GM12878 (cell line): ENCODE results near the gene HOXB3. TPM values are rescaled to one million over a fixed set of nuclear protein-coding genes. Genes with fewer than 3 reads are reported as not detected.

Experiments used
- ATAC-seq: fragments of 200-7000 bp; cut with Tn5 transposase; 3 replicates; pipeline ENCODE4 v1.9.1; 2020; ENCODE audit warnings: mild to moderate bottlenecking, moderate library complexity
- BruUV-seq: library from RNA; stranded (reverse); fragments of 400-500 nt; replicated peaks from 2 replicates; lab custom pipeline; 2021; lab: Mats Ljungman, UMichigan
- CTCF ChIA-PET: fragments of 300-600 bp; sonication (Branson Sonifier 250); formaldehyde crosslinking; extraction: SDS; loops from one replicate; lab custom pipeline; 2021; ENCODE audit warnings: inconsistent platforms; lab: Yijun Ruan, JAX
- POLR2A ChIA-PET: fragments of 350-600 bp; formaldehyde crosslinking; extraction: SDS; loops from one replicate; lab custom pipeline; 2021; ENCODE audit warnings: inconsistent platforms; lab: Charles Lee
- RAD21 ChIA-PET: fragments of 300-600 bp; sonication (Branson Sonifier 250); formaldehyde crosslinking; loops from one replicate; lab custom pipeline; 2023; ENCODE audit warnings: antibody characterized with exemption; ENCODE audit not compliant: unreplicated experiment; lab: Charles Lee
- SMC1A ChIA-PET: fragments of 300-600 bp; sonication (Branson Sonifier 250); formaldehyde crosslinking; loops from one replicate; lab custom pipeline; 2023; ENCODE audit not compliant: unreplicated experiment, uncharacterized antibody; lab: Charles Lee
- DNase-seq: peaks from one replicate; pipeline ENCODE4 v3.0.0-alpha.2; 2011; ENCODE audit warnings: low read depth, low spot score
- FAIRE-seq: peaks from 3 replicates; lab custom pipeline; 2011; peaks lifted over from hg19 to GRCh38; lab: Jason Lieb, UNC
- H2AFZ ChIP-seq: 2 replicates; pipeline ENCODE4 v1.6.0; 2011; ENCODE audit warnings: low read depth, low read length, control low read depth; ENCODE audit not compliant: control insufficient read depth
- H3K27ac ChIP-seq: 2 replicates; pipeline ENCODE4 v1.5.1; 2011; ENCODE audit warnings: control low read depth; ENCODE audit not compliant: control insufficient read depth, insufficient read depth
- H3K27me3 ChIP-seq, 2 experiments: replicated peaks in 1 of 2; 2 replicates each; pipeline versions ENCODE4 v1.6.0 to v1.6.1; 2011; ENCODE audit warnings: low read length in 1 of 2; ENCODE audit not compliant: control insufficient read depth in 2 of 2, insufficient read depth in 2 of 2
- H3K36me3 ChIP-seq, 2 experiments: 2 replicates each; pipeline ENCODE4 v1.5.1; 2011; ENCODE audit warnings: low read length in 1 of 2; ENCODE audit not compliant: control insufficient read depth in 2 of 2, insufficient read depth in 2 of 2
- H3K4me1 ChIP-seq: 2 replicates; pipeline ENCODE4 v1.6.1; 2011; ENCODE audit warnings: mild to moderate bottlenecking, low read length, moderate library complexity, mixed read lengths; ENCODE audit not compliant: control insufficient read depth, insufficient read depth
- H3K4me2 ChIP-seq: 2 replicates; pipeline ENCODE4 v1.6.0; 2011; ENCODE audit warnings: control low read depth; ENCODE audit not compliant: control insufficient read depth, insufficient read depth
- H3K4me3 ChIP-seq: fragments of 200-600 bp; sonication (generic); 2 replicates; pipeline ENCODE4 v1.5.1; 2016
- H3K79me2 ChIP-seq: 2 replicates; pipeline ENCODE4 v1.6.0; 2011; ENCODE audit warnings: low read length; ENCODE audit not compliant: control insufficient read depth, insufficient read depth
- H3K9ac ChIP-seq: 2 replicates; pipeline ENCODE4 v1.8.0; 2011; ENCODE audit warnings: low read length, control low read depth, mixed read lengths; ENCODE audit not compliant: control insufficient read depth, insufficient read depth
- H3K9me3 ChIP-seq: replicated peaks from 3 replicates; pipeline ENCODE4 v1.5.1; 2011; ENCODE audit warnings: mild to moderate bottlenecking, low read length; ENCODE audit not compliant: control insufficient read depth, insufficient read depth
- H4K20me1 ChIP-seq: 2 replicates; pipeline ENCODE4 v1.6.0; 2011; ENCODE audit not compliant: control insufficient read depth, insufficient read depth
- CUX1 ChIP-seq: IDR thresholded peaks from 2 replicates; pipeline ENCODE4 v1.6.1; 2012; ENCODE audit warnings: improper control_type of control experiment, low read depth, low read length; ENCODE audit not compliant: insufficient replicate concordance
- EP300 ChIP-seq, 2 experiments: fragments of 150-350 bp in 1 of 2; IDR thresholded peaks; 2 replicates each; pipeline ENCODE4 v1.6.1; 2011 to 2012; ENCODE audit warnings: low read depth in 2 of 2, low read length in 2 of 2, borderline replicate concordance in 1 of 2, improper control_type of control experiment in 1 of 2, inconsistent platforms in 1 of 2; ENCODE audit not compliant: control insufficient read depth in 1 of 2
- KLF5 ChIP-seq: fragments of 450-650 bp; IDR thresholded peaks from 2 replicates; pipeline ENCODE4 v1.6.1; 2014; ENCODE audit warnings: mild to moderate bottlenecking; ENCODE audit not compliant: partially characterized antibody
- MXI1 ChIP-seq: fragments of 150-350 bp; IDR thresholded peaks from 2 replicates; pipeline ENCODE4 v1.6.1; 2011; ENCODE audit warnings: low read depth, mild to moderate bottlenecking, inconsistent platforms, low read length, improper control_type of control experiment
- NFXL1 ChIP-seq: fragments of 450-650 bp; IDR thresholded peaks from 2 replicates; pipeline ENCODE4 v1.6.1; 2017; ENCODE audit warnings: antibody characterized with exemption, mild to moderate bottlenecking, borderline replicate concordance
- SRF ChIP-seq, 2 experiments: IDR thresholded peaks; 2 replicates each; pipeline ENCODE4 v1.6.1; 2011; ENCODE audit warnings: low read depth in 2 of 2, low read length in 2 of 2, mild to moderate bottlenecking in 1 of 2, moderate library complexity in 1 of 2
- WGBS: methylation state at CpG from one replicate; pipeline ENCODE4 v1.1.6; 2016; ENCODE audit warnings: low lambda C conversion rate; ENCODE audit not compliant: insufficient replicate concordance, insufficient coverage; ENCODE audit errors: missing lambda C conversion rate; 5-methylcytosine and 5-hydroxymethylcytosine counted together
- in situ Hi-C: fragments of 300-500 bp; cut with MboI; formaldehyde crosslinking; loops from 9 replicates; pipeline ENCODE4 v1.14.3; 2018; ENCODE audit warnings: mixed read lengths
- intact Hi-C: fragments of 100-400 bp; cut with micrococcal nuclease; formaldehyde crosslinking; loops from one replicate; pipeline ENCODE4 v1.14.2; 2022; ENCODE audit not compliant: unreplicated experiment
- polyA plus RNA-seq, 11 experiments: library from polyadenylated mRNA; depleted of rRNA in 4 of 11; unstranded in 6 of 11; stranded (reverse) in 5 of 11; fragments of >200 nt; fragmentation: Nextera tagmentation in 4 of 11; fragmentation: Illumina TruSeq in 1 of 11; extraction: Ambion mirVana in 4 of 11; extraction: Trizol in 1 of 11; gene quantifications; 1 replicate in 1 of 11; 2 replicates in 10 of 11; pipeline versions ENCODE4 v1.2.1 to v1.2.3, GENCODE V29; 2011 to 2016; ENCODE audit warnings: inconsistent platforms in 2 of 11, missing spikeins in 2 of 11, low read depth in 1 of 11
- total RNA-seq, 4 experiments: library from RNA; depleted of rRNA in 3 of 4; stranded (reverse); fragments of >200 nt in 3 of 4; fragmentation: Illumina TruSeq in 1 of 4; extraction: Trizol in 1 of 4; gene quantifications; 2 replicates each; pipeline versions ENCODE4 v1.2.1 to v1.2.3, GENCODE V29; 2013 to 2021
- TF ChIP-seq, protein P1 (sequence below): IDR thresholded peaks from 2 replicates; pipeline ENCODE4 v1.6.1; 2012; ENCODE audit warnings: low read length, inconsistent platforms
- TF ChIP-seq, protein P2 (sequence below): IDR thresholded peaks from 2 replicates; pipeline ENCODE4 v1.6.1; 2011; ENCODE audit warnings: borderline replicate concordance, low read depth, mild to moderate bottlenecking, moderate library complexity, low read length; ENCODE audit not compliant: insufficient read depth, poor library complexity, severe bottlenecking

Gene HOXB3
- total and polyA plus RNA-seq, 10 of the 15 experiments (the other 5 are each of a cell fraction or from before 2014, with no cell fraction given) = 0.19 to 7.7 (median 2.9) TPM

DNA sequence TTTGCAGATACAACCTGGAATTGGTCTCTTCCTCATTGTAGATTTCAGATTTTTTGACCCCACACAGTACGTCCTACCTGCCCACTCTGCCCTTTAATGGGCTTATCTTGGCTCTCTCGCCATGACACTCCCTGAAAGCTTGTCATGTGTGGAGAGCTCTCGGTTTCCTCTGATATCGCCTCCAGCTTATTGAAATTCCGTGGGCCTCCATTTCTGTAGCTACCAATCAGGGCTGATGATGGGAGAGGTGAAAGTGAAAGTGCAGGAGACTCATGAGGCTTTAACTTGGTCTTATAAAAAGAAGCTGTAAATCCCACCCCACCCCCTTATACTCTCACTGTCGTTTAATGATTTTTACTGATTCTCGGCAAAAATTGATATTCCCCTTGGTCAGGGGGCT, 76.9 kb downstream of the HOXB3 start (continued):
- TF ChIP-seq SRF (IDR thresholded peaks at IDR 0.05; ENCODE audit: low read depth in 2 of 2, low read length in 2 of 2) = 0 out of 4 replicates have a peak, but pooled peaks of 1 of the 2 experiments have one; percentile 16
- no peak for TF ChIP-seq MXI1

DNA sequence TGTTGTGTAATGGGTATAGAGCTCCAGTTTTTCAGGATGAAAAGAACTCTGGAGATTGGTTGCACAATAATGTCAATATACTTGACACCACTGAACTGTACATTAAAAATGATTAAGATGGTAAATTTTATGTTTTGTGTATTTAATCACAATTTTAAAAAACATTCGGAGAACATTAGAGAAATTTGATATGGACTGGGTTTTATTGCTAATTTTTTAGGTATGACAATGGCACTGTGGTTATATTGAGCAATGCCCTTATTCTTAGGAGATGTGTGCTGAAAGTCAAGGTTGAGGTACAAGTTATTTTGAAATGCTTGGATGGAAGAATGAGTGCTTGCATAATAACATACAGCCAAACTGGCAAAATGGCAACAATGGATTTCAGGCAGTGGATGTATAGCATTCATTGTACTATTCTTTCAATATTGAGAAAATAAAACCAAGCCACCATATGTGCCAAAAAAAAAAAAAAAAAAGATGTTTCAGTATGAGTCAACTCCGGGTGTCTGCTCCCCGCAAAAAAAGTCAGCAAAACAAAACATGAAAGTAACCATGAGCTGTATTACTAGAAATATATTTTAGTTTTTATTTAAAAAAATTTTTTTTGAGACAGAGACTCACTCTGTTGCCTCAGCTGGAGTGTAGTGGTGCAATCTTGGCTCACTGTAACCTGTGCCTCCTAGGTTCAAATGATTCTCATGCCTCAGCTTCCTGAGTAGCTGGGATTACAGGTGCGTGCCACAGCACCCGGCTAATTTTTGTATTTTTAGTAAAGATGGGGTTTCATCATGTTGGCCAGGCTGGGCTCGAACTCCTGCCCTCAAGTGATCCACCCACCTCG, 79.1 kb downstream of the HOXB3 start:
- 5% methylated on average over 7 of the region's 7 CpGs for WGBS
- Histone ChIP-seq H3K4me3 (peak overlapping the region; percentile 38; the same call in 1 of the 2 replicates), H3K27ac (peak overlapping the region; percentile 72), H4K20me1 (no peaks in the 10 kb centered on the region), H3K4me1 (peaks cover 53% of the 10 kb centered on the region), H2AFZ (no peak overlapping the region), H3K79me2 (no peaks in the 10 kb centered on the region), H3K27me3 (no peaks in the 10 kb centered on the region), H3K9ac (peak overlapping the region; percentile 45), H3K9me3 (no peaks in the 10 kb centered on the region), H3K4me2 (peak overlapping the region; percentile 46), H3K36me3 (no peaks in the 10 kb centered on the region)
- ChIA-PET CTCF (interaction anchor here (0.7 to 2.1 kb wide), 9 partner anchors 10 to 248 kb away, joined by 3 to 7 read pairs (median 3); no protein-coding TSS in a partner anchor), POLR2A (interaction anchor here (0.6 to 1.7 kb wide), 12 partner anchors 14 to 1544 kb away, joined by 3 to 8 read pairs (median 4); partner anchors contain the start of gene PNPO), SMC1A (interaction anchor here (0.6 to 2.1 kb wide), 15 partner anchors 10 to 202 kb away, joined by 3 to 9 read pairs (median 4); partner anchors contain the start of gene HOXB5), RAD21 (interaction anchor here (0.6 to 1.7 kb wide), 10 partner anchors 10 to 361 kb away, joined by 3 to 9 read pairs (median 4); no protein-coding TSS in a partner anchor)
- intact Hi-C loops = loop anchor here (2.0 kb wide), 1 partner anchor 32 kb away; no protein-coding TSS in a partner anchor
- in situ Hi-C loops = no loop called here
- no TSS peak for BruUV-seq
- DNase-seq = peak; percentile 73
- FAIRE-seq = peak; percentile 70
- peak; percentile 73 for ATAC-seq
- TF ChIP-seq, protein P1, sequence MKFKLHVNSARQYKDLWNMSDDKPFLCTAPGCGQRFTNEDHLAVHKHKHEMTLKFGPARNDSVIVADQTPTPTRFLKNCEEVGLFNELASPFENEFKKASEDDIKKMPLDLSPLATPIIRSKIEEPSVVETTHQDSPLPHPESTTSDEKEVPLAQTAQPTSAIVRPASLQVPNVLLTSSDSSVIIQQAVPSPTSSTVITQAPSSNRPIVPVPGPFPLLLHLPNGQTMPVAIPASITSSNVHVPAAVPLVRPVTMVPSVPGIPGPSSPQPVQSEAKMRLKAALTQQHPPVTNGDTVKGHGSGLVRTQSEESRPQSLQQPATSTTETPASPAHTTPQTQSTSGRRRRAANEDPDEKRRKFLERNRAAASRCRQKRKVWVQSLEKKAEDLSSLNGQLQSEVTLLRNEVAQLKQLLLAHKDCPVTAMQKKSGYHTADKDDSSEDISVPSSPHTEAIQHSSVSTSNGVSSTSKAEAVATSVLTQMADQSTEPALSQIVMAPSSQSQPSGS = peak; percentile 81
- TF ChIP-seq, protein P2, sequence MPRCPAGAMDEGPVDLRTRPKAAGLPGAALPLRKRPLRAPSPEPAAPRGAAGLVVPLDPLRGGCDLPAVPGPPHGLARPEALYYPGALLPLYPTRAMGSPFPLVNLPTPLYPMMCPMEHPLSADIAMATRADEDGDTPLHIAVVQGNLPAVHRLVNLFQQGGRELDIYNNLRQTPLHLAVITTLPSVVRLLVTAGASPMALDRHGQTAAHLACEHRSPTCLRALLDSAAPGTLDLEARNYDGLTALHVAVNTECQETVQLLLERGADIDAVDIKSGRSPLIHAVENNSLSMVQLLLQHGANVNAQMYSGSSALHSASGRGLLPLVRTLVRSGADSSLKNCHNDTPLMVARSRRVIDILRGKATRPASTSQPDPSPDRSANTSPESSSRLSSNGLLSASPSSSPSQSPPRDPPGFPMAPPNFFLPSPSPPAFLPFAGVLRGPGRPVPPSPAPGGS = peak; percentile 32
- no peak for TF ChIP-seq NFXL1
- TF ChIP-seq EP300 (IDR thresholded peaks at IDR 0.05; ENCODE audit: borderline replicate concordance in 1 of 2, control insufficient read depth in 1 of 2, low read depth in 2 of 2, low read length in 2 of 2) = peak; percentile 80 to 87
- no peak for TF ChIP-seq CUX1
- no peak for TF ChIP-seq KLF5
